GM23338 (cell line): Measurements from ENCODE around the gene ZNF689. TPM values are rescaled to one million over a fixed set of nuclear protein-coding genes. Genes with fewer than 3 reads are reported as not detected.

Experiments
- ATAC-seq: fragments of 200-7000 bp; cut with Tn5 transposase; 3 replicates; pipeline ENCODE4 v1.9.1; 2020
- DNase-seq: peaks from one replicate; pipeline ENCODE4 v3.0.0-alpha.2; 2015; ENCODE audit warnings: low spot score
- H2AFZ ChIP-seq: fragments of 200-600 bp; sonication (generic); 2 replicates; pipeline ENCODE4 v1.8.0; 2016; ENCODE audit warnings: antibody characterized with exemption, mild to moderate bottlenecking, moderate library complexity
- H3F3A ChIP-seq: fragments of 200-600 bp; sonication (generic); replicated peaks from 2 replicates; pipeline ENCODE4 v1.8.0; 2017; ENCODE audit warnings: antibody characterized with exemption, mixed run types, low read depth
- H3K27ac ChIP-seq: fragments of 200-600 bp; sonication (generic); 2 replicates; pipeline ENCODE4 v1.6.1; 2016; ENCODE audit warnings: low read depth
- H3K27me3 ChIP-seq: fragments of 200-600 bp; sonication (generic); 2 replicates; pipeline ENCODE4 v1.8.0; 2016; ENCODE audit warnings: mild to moderate bottlenecking, mixed run types, moderate library complexity; ENCODE audit not compliant: insufficient read depth
- H3K36me3 ChIP-seq: fragments of 200-600 bp; sonication (generic); 2 replicates; pipeline ENCODE4 v1.8.0; 2016; ENCODE audit warnings: mild to moderate bottlenecking; ENCODE audit not compliant: insufficient read depth
- H3K4me1 ChIP-seq: fragments of 200-600 bp; sonication (generic); 2 replicates; pipeline ENCODE4 v1.8.0; 2016; ENCODE audit warnings: mild to moderate bottlenecking, moderate library complexity; ENCODE audit not compliant: insufficient read depth
- H3K4me2 ChIP-seq: fragments of 200-600 bp; sonication (generic); 2 replicates; pipeline ENCODE4 v1.7.1; 2017; ENCODE audit warnings: mixed run types
- H3K4me3 ChIP-seq: fragments of 200-600 bp; sonication (generic); 2 replicates; pipeline ENCODE4 v1.6.1; 2016; ENCODE audit warnings: mixed run types
- H3K79me2 ChIP-seq: fragments of 200-600 bp; sonication (generic); replicated peaks from 2 replicates; pipeline ENCODE4 v1.8.0; 2017; ENCODE audit warnings: mild to moderate bottlenecking; ENCODE audit not compliant: insufficient read depth
- H3K9me2 ChIP-seq: fragments of 200-600 bp; sonication (generic); 2 replicates; pipeline ENCODE4 v1.8.0; 2017; ENCODE audit not compliant: insufficient read depth
- H4K20me1 ChIP-seq: fragments of 200-600 bp; sonication (generic); replicated peaks from 2 replicates; pipeline ENCODE4 v1.8.0; 2017; ENCODE audit warnings: mild to moderate bottlenecking; ENCODE audit not compliant: insufficient read depth
- H3K27ac Mint-ChIP-seq: 2 replicates; pipeline ENCODE4 v1.8.0; 2020; ENCODE audit warnings: inconsistent platforms, mild to moderate bottlenecking, moderate library complexity, mixed read lengths
- H3K27me3 Mint-ChIP-seq: 3 replicates; pipeline ENCODE4 v1.8.0; 2022; ENCODE audit warnings: low read depth, mild to moderate bottlenecking, moderate library complexity, mixed read lengths, inconsistent platforms; ENCODE audit not compliant: insufficient read depth, poor library complexity
- H3K36me3 Mint-ChIP-seq: 3 replicates; pipeline ENCODE4 v1.8.0; 2021; ENCODE audit warnings: low read depth, mild to moderate bottlenecking, inconsistent platforms, moderate library complexity, mixed read lengths
- H3K4me1 Mint-ChIP-seq: 3 replicates; pipeline ENCODE4 v1.8.0; 2020; ENCODE audit warnings: mild to moderate bottlenecking, inconsistent platforms, mixed read lengths
- H3K4me3 Mint-ChIP-seq: 3 replicates; pipeline ENCODE4 v1.8.0; 2021; ENCODE audit warnings: moderate library complexity, mild to moderate bottlenecking, inconsistent platforms, mixed read lengths
- H3K9me3 Mint-ChIP-seq: 3 replicates; pipeline ENCODE4 v1.8.0; 2020; ENCODE audit warnings: moderate library complexity, mild to moderate bottlenecking, inconsistent platforms, mixed read lengths
- CREB1 ChIP-seq: fragments of 250-450 bp; sonication (Bioruptor Pico); IDR thresholded peaks from 2 replicates; pipeline ENCODE4 v1.5.0; 2020; ENCODE audit warnings: low read depth, mild to moderate bottlenecking, moderate library complexity
- CTCF ChIP-seq, 2 experiments: fragments of 200-600 bp in 1 of 2; sonication (generic) in 1 of 2; conservative IDR thresholded peaks; 2 replicates each; pipeline versions ENCODE4 v1.5.1 to v1.6.1; 2016 to 2017; ENCODE audit warnings: antibody characterized with exemption in 2 of 2, low read depth in 2 of 2, mild to moderate bottlenecking in 2 of 2, moderate library complexity in 1 of 2
- EZH2phosphoT487 ChIP-seq: fragments of 200-600 bp; sonication (generic); IDR thresholded peaks from one replicate; pipeline ENCODE4 v1.8.1; 2018; ENCODE audit warnings: antibody characterized with exemption; ENCODE audit not compliant: unreplicated experiment
- JUNB ChIP-seq: IDR thresholded peaks from one replicate; pipeline ENCODE4 v1.6.1; 2016; ENCODE audit warnings: antibody characterized with exemption; ENCODE audit not compliant: unreplicated experiment
- NANOG ChIP-seq: IDR thresholded peaks from 2 replicates; pipeline ENCODE4 v1.6.1; 2016; ENCODE audit warnings: antibody characterized with exemption, borderline replicate concordance
- POLR2AphosphoS5 ChIP-seq: IDR thresholded peaks from 2 replicates; pipeline ENCODE4 v1.6.1; 2016; ENCODE audit warnings: antibody characterized with exemption, low read depth
- REST ChIP-seq: IDR thresholded peaks from one replicate; pipeline ENCODE4 v1.6.1; 2018; ENCODE audit warnings: antibody characterized with exemption; ENCODE audit not compliant: unreplicated experiment
- STAT1 ChIP-seq: IDR thresholded peaks from one replicate; pipeline ENCODE4 v1.6.1; 2016; ENCODE audit warnings: antibody characterized with exemption; ENCODE audit not compliant: unreplicated experiment
- ZNF114 ChIP-seq: fragments of 250-450 bp; sonication (Bioruptor Pico); IDR thresholded peaks from 2 replicates; pipeline ENCODE4 v1.5.0; 2020; ENCODE audit warnings: mild to moderate bottlenecking, moderate library complexity
- ZNF331 ChIP-seq: fragments of 250-450 bp; sonication (Bioruptor Pico); IDR thresholded peaks from 2 replicates; pipeline ENCODE4 v1.5.0; 2020; ENCODE audit warnings: low read depth, mild to moderate bottlenecking, moderate library complexity
- ZNF462 ChIP-seq: fragments of 250-450 bp; sonication (Bioruptor Pico); IDR thresholded peaks from 2 replicates; pipeline ENCODE4 v1.5.0; 2020; ENCODE audit warnings: mild to moderate bottlenecking, moderate library complexity
- polyA plus RNA-seq: library from polyadenylated mRNA; unstranded; fragments of >200 nt; fragmentation: Nextera tagmentation; extraction: Ambion mirVana; gene quantifications from 2 replicates; pipeline ENCODE4 v1.2.1, GENCODE V29; 2016
- total RNA-seq: library from RNA; depleted of rRNA; stranded (reverse); fragments of >200 nt; shearing (Covaris generic); gene quantifications from 2 replicates; pipeline ENCODE4 v1.2.3, GENCODE V29; 2014
- TF ChIP-seq, protein P1 (sequence below): IDR thresholded peaks from 2 replicates; pipeline ENCODE4 v1.6.1; 2016; ENCODE audit warnings: antibody characterized with exemption

ZNF689 gene
- total and polyA plus RNA-seq, 2 experiments from 2014 or later, result 5.3 to 16.7 TPM

- no peak for TF ChIP-seq ZNF462 (CRISPR knock-in tag)
- no peak for TF ChIP-seq POLR2AphosphoS5
These were observed 9.4 kb upstream of the ZNF689 start (continued) for GRCh38 chr16:30619638-30620037.

DNA sequence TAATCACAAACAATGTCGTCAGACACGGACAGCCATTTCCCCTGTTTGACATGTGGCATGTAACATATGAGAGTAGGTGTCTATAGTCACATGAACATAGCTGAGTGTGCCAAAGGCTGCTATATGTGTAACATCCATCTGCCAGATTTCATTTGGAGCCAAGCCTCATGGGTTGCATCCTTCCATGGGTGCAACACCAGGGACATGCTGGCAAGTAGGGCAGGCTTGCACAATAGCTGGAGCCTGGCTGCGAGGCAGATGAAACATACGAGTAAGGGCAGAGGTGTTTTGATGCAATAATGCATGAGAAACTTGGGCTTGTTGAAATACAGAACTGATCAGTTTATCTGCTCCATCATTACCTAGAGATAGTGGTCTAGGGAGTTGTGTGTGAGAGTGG is 9.0 kb upstream of the ZNF689 start:
- no peaks in the 10 kb centered on the region for H3F3A ChIP-seq
- Mint-ChIP-seq H3K36me3 (no peaks in the 10 kb centered on the region), H3K9me3 (peaks cover 2% of the 10 kb centered on the region; the same call in 1 of the 3 replicates), H3K27ac (no peak overlapping the region), H3K4me3 (no peak overlapping the region), H3K27me3 (peaks cover under 1% of the 10 kb centered on the region), H3K4me1 (peaks cover 12% of the 10 kb centered on the region; the same call in 2 of the 3 replicates)
- H2AFZ ChIP-seq, result no peak overlapping the region
- ATAC-seq (no peak), DNase-seq (no peak)
- no peaks in the 10 kb centered on the region for H3K79me2 ChIP-seq
- no peaks in the 10 kb centered on the region for H3K27me3 ChIP-seq
- H3K4me3 ChIP-seq, result no peak overlapping the region
- no peaks in the 10 kb centered on the region for H4K20me1 ChIP-seq
- H3K36me3 ChIP-seq, result no peaks in the 10 kb centered on the region
- H3K4me2 ChIP-seq, result no peak overlapping the region
- H3K27ac ChIP-seq, result no peak overlapping the region
- no peaks in the 10 kb centered on the region for H3K9me2 ChIP-seq
- no peaks in the 10 kb centered on the region for H3K4me1 ChIP-seq
- TF ChIP-seq CREB1 (CRISPR knock-in tag) (no peak), EZH2phosphoT487 (no peak), STAT1 (no peak), CTCF (conservative IDR thresholded peaks at IDR 0.05; ENCODE audit: low read depth in 2 of 2) (no peak), ZNF114 (CRISPR knock-in tag) (no peak), REST (no peak), ZNF331 (CRISPR knock-in tag) (no peak), NANOG (no peak), JUNB (no peak)
- TF ChIP-seq, protein P1, sequence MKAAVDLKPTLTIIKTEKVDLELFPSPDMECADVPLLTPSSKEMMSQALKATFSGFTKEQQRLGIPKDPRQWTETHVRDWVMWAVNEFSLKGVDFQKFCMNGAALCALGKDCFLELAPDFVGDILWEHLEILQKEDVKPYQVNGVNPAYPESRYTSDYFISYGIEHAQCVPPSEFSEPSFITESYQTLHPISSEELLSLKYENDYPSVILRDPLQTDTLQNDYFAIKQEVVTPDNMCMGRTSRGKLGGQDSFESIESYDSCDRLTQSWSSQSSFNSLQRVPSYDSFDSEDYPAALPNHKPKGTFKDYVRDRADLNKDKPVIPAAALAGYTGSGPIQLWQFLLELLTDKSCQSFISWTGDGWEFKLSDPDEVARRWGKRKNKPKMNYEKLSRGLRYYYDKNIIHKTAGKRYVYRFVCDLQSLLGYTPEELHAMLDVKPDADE, result no peak
